Rectal smooth muscle tissue (tissue), 1 donor: ENCODE data around the gene SPEF2.
A peak's percentile ranks its signal among the peaks of the same experiment; 100 is the strongest.

Experiments used
- H3K27ac ChIP-seq: one replicate; pipeline ENCODE4 v1.7.0; 2013; ENCODE audit warnings: low read depth, low read length, inconsistent platforms
- H3K27me3 ChIP-seq: one replicate; pipeline ENCODE4 v1.7.0; 2013; ENCODE audit warnings: low read length; ENCODE audit not compliant: control insufficient read depth, insufficient read depth
- H3K36me3 ChIP-seq: one replicate; pipeline ENCODE4 v1.7.0; 2013; ENCODE audit warnings: low read length; ENCODE audit not compliant: control insufficient read depth, insufficient read depth
- H3K4me1 ChIP-seq: one replicate; pipeline ENCODE4 v1.7.0; 2013; ENCODE audit warnings: low read length; ENCODE audit not compliant: control insufficient read depth, insufficient read depth
- H3K4me3 ChIP-seq: one replicate; pipeline ENCODE4 v1.7.0; 2013; ENCODE audit warnings: low read length
- H3K9ac ChIP-seq: one replicate; pipeline ENCODE4 v1.7.0; 2013; ENCODE audit warnings: low read length

The SPEF2 gene

DNA sequence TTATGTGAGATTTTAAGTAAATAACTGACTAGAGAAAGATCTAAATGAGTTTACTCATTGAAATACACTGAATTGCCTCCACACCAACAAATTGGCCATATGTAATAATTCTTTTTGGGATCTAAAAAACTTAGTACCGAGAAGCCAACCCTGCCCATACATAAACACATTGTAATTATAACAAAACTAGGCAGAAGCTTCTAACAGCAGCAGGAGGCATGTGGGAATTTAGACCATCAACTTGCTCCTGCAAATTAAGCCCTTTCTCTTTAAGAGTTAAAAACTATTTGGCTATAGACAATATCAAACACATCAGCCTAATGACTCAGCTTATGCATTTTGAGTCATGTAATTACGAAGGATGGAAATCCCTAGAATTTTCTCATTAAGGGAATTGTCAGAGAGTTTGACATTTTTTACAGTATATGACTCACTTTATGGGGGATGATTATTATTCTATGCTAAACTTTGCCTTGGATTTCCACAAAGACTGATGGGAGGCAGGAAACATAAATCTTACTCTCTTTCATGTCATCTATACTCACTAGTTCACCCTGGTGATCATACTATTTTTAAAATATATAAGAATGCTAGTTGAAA, 240.0 kb downstream of the SPEF2 start:
- Histone ChIP-seq H3K27me3 (no peaks in the 10 kb centered on the region), H3K4me3 (no peak overlapping the region), H3K36me3 (no peaks in the 10 kb centered on the region), H3K27ac (no peak overlapping the region), H3K9ac (no peak overlapping the region), H3K4me1 (no peaks in the 10 kb centered on the region)

- no peaks in the 10 kb centered on the region for H3K36me3 ChIP-seq
- H3K4me1 ChIP-seq: no peaks in the 10 kb centered on the region
- no peaks in the 10 kb centered on the region for H3K27me3 ChIP-seq
- H3K9ac ChIP-seq: no peak overlapping the region
- H3K4me3 ChIP-seq: peak overlapping the region; percentile 19
- H3K27ac ChIP-seq: no peak overlapping the region
Observed at GRCh38 chr5:35859101-35859661, 241.5 kb downstream of the SPEF2 start.

DNA sequence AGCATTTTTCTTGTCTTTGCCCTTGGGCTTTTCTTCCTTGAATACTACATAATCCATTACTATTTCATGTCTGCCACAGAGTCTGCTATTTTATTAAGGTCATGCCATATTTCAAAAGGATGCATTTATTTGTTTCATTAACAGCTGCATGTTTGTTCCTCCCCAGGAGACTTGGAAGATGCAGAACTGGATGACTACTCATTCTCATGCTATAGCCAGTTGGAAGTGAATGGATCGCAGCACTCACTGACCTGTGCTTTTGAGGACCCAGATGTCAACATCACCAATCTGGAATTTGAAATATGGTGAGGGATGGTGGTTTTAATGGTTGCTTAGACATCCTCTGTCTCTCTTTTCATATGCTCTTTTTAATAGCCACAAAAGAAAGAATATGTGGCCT, 243.0 kb downstream of the SPEF2 start:
- H3K27me3 ChIP-seq: no peaks in the 10 kb centered on the region
- no peak overlapping the region for H3K27ac ChIP-seq
- H3K4me3 ChIP-seq: no peak overlapping the region
- H3K36me3 ChIP-seq: no peaks in the 10 kb centered on the region
- H3K4me1 ChIP-seq: no peaks in the 10 kb centered on the region
- no peak overlapping the region for H3K9ac ChIP-seq

GRCh38 chr5:35861718-35862117, 244.1 kb downstream of the SPEF2 start:
- Histone ChIP-seq H3K9ac (no peak overlapping the region), H3K4me1 (no peaks in the 10 kb centered on the region), H3K27me3 (no peaks in the 10 kb centered on the region), H3K36me3 (no peaks in the 10 kb centered on the region), H3K4me3 (no peak overlapping the region), H3K27ac (no peak overlapping the region)

DNA sequence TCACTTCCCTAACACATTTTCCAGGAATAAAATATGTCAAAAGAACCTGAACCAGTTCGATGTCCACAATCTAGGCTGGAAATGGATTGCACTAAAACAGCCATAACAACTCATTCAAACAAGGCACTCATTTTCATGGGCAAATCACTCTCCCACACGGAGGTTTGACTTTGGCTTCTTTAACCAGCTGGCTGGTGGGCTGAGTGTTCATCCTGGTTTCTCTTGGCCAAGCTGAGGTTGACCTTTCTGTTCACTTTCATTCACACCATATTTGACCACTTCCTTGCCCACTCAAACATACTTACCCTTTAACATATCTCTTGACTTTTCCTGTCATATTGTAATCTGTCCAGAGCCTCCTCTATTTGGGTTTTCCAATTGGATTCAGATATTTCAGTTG, 244.5 kb downstream of the SPEF2 start:
- H3K36me3 ChIP-seq: no peaks in the 10 kb centered on the region
- no peak overlapping the region for H3K27ac ChIP-seq
- no peaks in the 10 kb centered on the region for H3K27me3 ChIP-seq
- H3K9ac ChIP-seq: no peak overlapping the region
- no peak overlapping the region for H3K4me3 ChIP-seq
- no peaks in the 10 kb centered on the region for H3K4me1 ChIP-seq

DNA sequence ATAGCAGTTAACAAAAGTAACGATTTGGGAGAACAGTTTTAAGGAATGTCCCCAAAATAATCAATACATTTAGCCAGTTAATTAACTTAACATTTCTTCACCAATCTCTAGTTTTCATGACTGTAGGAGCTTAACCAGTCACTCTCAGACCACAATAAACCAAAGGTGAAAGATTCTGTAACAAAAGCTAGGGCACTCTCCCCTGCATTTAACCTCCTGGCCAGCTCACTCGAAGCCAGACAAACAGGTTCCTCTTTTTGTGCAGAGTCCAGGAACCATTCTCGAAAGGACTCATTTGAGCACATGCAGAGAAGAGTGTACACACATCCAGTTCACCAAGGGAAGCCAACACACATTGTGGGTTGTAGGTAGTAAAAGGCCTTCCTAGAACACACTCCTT, 245.5 kb downstream of the SPEF2 start:
- Histone ChIP-seq H3K4me1 (no peaks in the 10 kb centered on the region), H3K27ac (no peak overlapping the region), H3K27me3 (no peaks in the 10 kb centered on the region), H3K9ac (no peak overlapping the region), H3K4me3 (no peak overlapping the region), H3K36me3 (no peaks in the 10 kb centered on the region)
